Transverse colon (tissue), 4 donors: Measurements from ENCODE around the gene SLC43A3. TPM values are rescaled to one million over a fixed set of nuclear protein-coding genes. Genes with fewer than 3 reads are reported as not detected.

Source experiments
- DNase-seq: peaks from one replicate; pipeline ENCODE4 v3.0.0-alpha.2; 2019
- H3K27ac ChIP-seq, 4 donors: fragments of 200-600 bp; sonication (generic); 2 replicates each; pipeline ENCODE4 v1.5.1; 2016 to 2018; ENCODE audit warnings: inconsistent platforms in 4 of 4
- H3K27me3 ChIP-seq: fragments of 200-600 bp; sonication (generic); 2 replicates; pipeline ENCODE4 v1.5.1; 2017; ENCODE audit warnings: inconsistent platforms
- H3K36me3 ChIP-seq, 4 donors: fragments of 200-600 bp; sonication (generic); 2 replicates each; pipeline ENCODE4 v1.5.1; 2017 to 2019; ENCODE audit warnings: inconsistent platforms in 4 of 4
- H3K4me1 ChIP-seq, 4 donors: fragments of 200-600 bp; sonication (generic); 2 replicates each; pipeline ENCODE4 v1.5.1; 2017 to 2020; ENCODE audit warnings: inconsistent platforms in 4 of 4
- H3K4me3 ChIP-seq, 4 donors: fragments of 200-600 bp; sonication (generic); 1 replicate in 1 of 4; 2 replicates in 3 of 4; pipeline versions ENCODE4 v1.5.1 to v1.6.1; 2017 to 2019; ENCODE audit warnings: inconsistent platforms in 4 of 4
- H3K9me3 ChIP-seq, 2 donors: fragments of 200-600 bp; sonication (generic); 2 replicates each; pipeline ENCODE4 v1.5.1; 2017 to 2019; ENCODE audit warnings: inconsistent platforms in 2 of 2
- CTCF ChIP-seq, 5 experiments: fragments of 200-600 bp in 3 of 5; fragments of 450-650 bp in 2 of 5; sonication (generic) in 3 of 5; IDR thresholded peaks; 1 replicate in 2 of 5; 2 replicates in 3 of 5; pipeline ENCODE4 v1.5.1; 2016 to 2017; ENCODE audit warnings: antibody characterized with exemption in 5 of 5, inconsistent platforms in 3 of 5, mild to moderate bottlenecking in 2 of 5, moderate library complexity in 1 of 5
- EP300 ChIP-seq: sonication (generic); formaldehyde crosslinking; IDR thresholded peaks from one replicate; pipeline ENCODE4 v1.6.1; 2017; ENCODE audit warnings: antibody characterized with exemption, low read depth
- POLR2A ChIP-seq: fragments of 450-650 bp; IDR thresholded peaks from one replicate; pipeline ENCODE4 v1.6.1; 2016; ENCODE audit warnings: antibody characterized with exemption, mild to moderate bottlenecking, moderate library complexity
- POLR2AphosphoS5 ChIP-seq, 3 donors: sonication (generic); formaldehyde crosslinking; IDR thresholded peaks; one replicate each; pipeline ENCODE4 v1.6.1; 2016; ENCODE audit warnings: antibody characterized with exemption in 3 of 3
- WGBS, 2 donors: methylation state at CpG; one replicate each; pipeline ENCODE4 v1.1.5; 2018; ENCODE audit warnings: low coverage in 1 of 2; 5-methylcytosine and 5-hydroxymethylcytosine counted together
- in situ Hi-C, 4 donors: fragments of 200-750 bp; cut with MboI; loops; one replicate each; pipeline versions ENCODE4 v1.15.0 to v1.15.1; 2017; ENCODE audit warnings: low sequenced_read_pairs in 3 of 4, low pct_ligation_motif_present in 1 of 4, low pct_unique_long_range_greater_than_20kb in 1 of 4
- intact Hi-C: fragments of 100-400 bp; cut with DNase I; formaldehyde crosslinking; loops from one replicate; pipeline ENCODE4 v1.15.1; 2023; ENCODE audit warnings: low total_unique reads
- total RNA-seq, 4 donors: library from RNA; depleted of rRNA; stranded (reverse); fragments of >200 nt; gene quantifications; one replicate each; pipeline ENCODE4 v1.1.0, GENCODE V29; 2016

SLC43A3 gene
- total RNA-seq, 4 donors from 2014 or later, result 6.0 to 35.9 (median 19.4) TPM

- TF ChIP-seq EP300 (no peak), CTCF (IDR thresholded peaks at IDR 0.05) (no peak), POLR2A (no peak), POLR2AphosphoS5 (IDR thresholded peaks at IDR 0.05) (no peak)
- no peaks in the 10 kb centered on the region for H3K9me3 ChIP-seq
- H3K27ac ChIP-seq, result no peak overlapping the region
- H3K4me1 ChIP-seq, result no peaks in the 10 kb centered on the region
- DNase-seq, result no peak
- in situ Hi-C loops, result no loop called here
- no peaks in the 10 kb centered on the region for H3K36me3 ChIP-seq
- H3K4me3 ChIP-seq, result no peak overlapping the region
- H3K27me3 ChIP-seq, result no peaks in the 10 kb centered on the region
- intact Hi-C loops, result no loop called here
These were observed 56.0 kb downstream of the SLC43A3 start for GRCh38 chr11:57370941-57371340.

GRCh38 chr11:57370251-57370650 is 56.7 kb downstream of the SLC43A3 start:
- in situ Hi-C loops (no loop called here), intact Hi-C loops (no loop called here)
- H3K27ac ChIP-seq, result no peak overlapping the region
- WGBS, 2 donors, result 87% methylated on average over 7 of the region's 7 CpGs; no CpG with 5 or more reads in 1 of the 2 donors
- H3K36me3 ChIP-seq, result no peaks in the 10 kb centered on the region
- H3K27me3 ChIP-seq, result no peaks in the 10 kb centered on the region
- H3K4me1 ChIP-seq, result no peaks in the 10 kb centered on the region
- H3K4me3 ChIP-seq, result no peak overlapping the region
- no peak for TF ChIP-seq CTCF (IDR thresholded peaks at IDR 0.05)
- no peak for TF ChIP-seq POLR2A
- TF ChIP-seq POLR2AphosphoS5 (IDR thresholded peaks at IDR 0.05), result no peak
- no peak for TF ChIP-seq EP300
- no peaks in the 10 kb centered on the region for H3K9me3 ChIP-seq
- DNase-seq, result no peak

GRCh38 chr11:57368845-57369232 is 58.1 kb downstream of the SLC43A3 start:
- Histone ChIP-seq H3K4me1 (no peaks in the 10 kb centered on the region), H3K36me3 (no peaks in the 10 kb centered on the region), H3K9me3 (no peaks in the 10 kb centered on the region), H3K27ac (no peak overlapping the region), H3K27me3 (no peaks in the 10 kb centered on the region), H3K4me3 (no peak overlapping the region)
- DNase-seq, result no peak
- intact Hi-C loops, result no loop called here
- no peak for TF ChIP-seq POLR2AphosphoS5 (IDR thresholded peaks at IDR 0.05)
- in situ Hi-C loops, result no loop called here
- 70% methylated on average over 5 of the region's 5 CpGs; no CpG with 5 or more reads in 1 of the 2 donors for WGBS, 2 donors

- in situ Hi-C loops (no loop called here), intact Hi-C loops (no loop called here)
- Histone ChIP-seq H3K4me3 (no peak overlapping the region), H3K27ac (no peak overlapping the region), H3K27me3 (no peaks in the 10 kb centered on the region), H3K9me3 (no peaks in the 10 kb centered on the region), H3K36me3 (no peaks in the 10 kb centered on the region), H3K4me1 (no peaks in the 10 kb centered on the region)
- TF ChIP-seq POLR2AphosphoS5 (IDR thresholded peaks at IDR 0.05), result no peak
- no peak for TF ChIP-seq CTCF (IDR thresholded peaks at IDR 0.05)
- TF ChIP-seq EP300, result no peak
- TF ChIP-seq POLR2A, result no peak
- no peak for DNase-seq
- WGBS, 2 donors, result 48% methylated on average over 19 of the region's 19 CpGs; no CpG with 5 or more reads in 1 of the 2 donors
These were observed 58.6 kb downstream of the SLC43A3 start for GRCh38 chr11:57368106-57368844.
